Esophagus muscularis mucosa (tissue), 4 donors: ENCODE data around the gene PPP4R3A.

Experiments used
- EP300 ChIP-seq: sonication (generic); formaldehyde crosslinking; IDR thresholded peaks from one replicate; pipeline ENCODE4 v1.6.1; 2017; ENCODE audit warnings: antibody characterized with exemption
- POLR2A ChIP-seq: fragments of 450-650 bp; IDR thresholded peaks from one replicate; pipeline ENCODE4 v1.6.1; 2017; ENCODE audit warnings: antibody characterized with exemption, moderate library complexity, mild to moderate bottlenecking, low read depth
- POLR2AphosphoS5 ChIP-seq, 2 donors: sonication (generic); formaldehyde crosslinking; IDR thresholded peaks; one replicate each; pipeline ENCODE4 v1.6.1; 2017; ENCODE audit warnings: antibody characterized with exemption in 2 of 2
- TF ChIP-seq, protein P1 (sequence below), 3 experiments: fragments of 200-600 bp in 2 of 3; fragments of 450-650 bp in 1 of 3; sonication (generic) in 2 of 3; IDR thresholded peaks; one replicate each; pipeline ENCODE4 v1.5.1; 2017 to 2019; ENCODE audit warnings: antibody characterized with exemption in 3 of 3, mild to moderate bottlenecking in 2 of 3, moderate library complexity in 1 of 3

DNA sequence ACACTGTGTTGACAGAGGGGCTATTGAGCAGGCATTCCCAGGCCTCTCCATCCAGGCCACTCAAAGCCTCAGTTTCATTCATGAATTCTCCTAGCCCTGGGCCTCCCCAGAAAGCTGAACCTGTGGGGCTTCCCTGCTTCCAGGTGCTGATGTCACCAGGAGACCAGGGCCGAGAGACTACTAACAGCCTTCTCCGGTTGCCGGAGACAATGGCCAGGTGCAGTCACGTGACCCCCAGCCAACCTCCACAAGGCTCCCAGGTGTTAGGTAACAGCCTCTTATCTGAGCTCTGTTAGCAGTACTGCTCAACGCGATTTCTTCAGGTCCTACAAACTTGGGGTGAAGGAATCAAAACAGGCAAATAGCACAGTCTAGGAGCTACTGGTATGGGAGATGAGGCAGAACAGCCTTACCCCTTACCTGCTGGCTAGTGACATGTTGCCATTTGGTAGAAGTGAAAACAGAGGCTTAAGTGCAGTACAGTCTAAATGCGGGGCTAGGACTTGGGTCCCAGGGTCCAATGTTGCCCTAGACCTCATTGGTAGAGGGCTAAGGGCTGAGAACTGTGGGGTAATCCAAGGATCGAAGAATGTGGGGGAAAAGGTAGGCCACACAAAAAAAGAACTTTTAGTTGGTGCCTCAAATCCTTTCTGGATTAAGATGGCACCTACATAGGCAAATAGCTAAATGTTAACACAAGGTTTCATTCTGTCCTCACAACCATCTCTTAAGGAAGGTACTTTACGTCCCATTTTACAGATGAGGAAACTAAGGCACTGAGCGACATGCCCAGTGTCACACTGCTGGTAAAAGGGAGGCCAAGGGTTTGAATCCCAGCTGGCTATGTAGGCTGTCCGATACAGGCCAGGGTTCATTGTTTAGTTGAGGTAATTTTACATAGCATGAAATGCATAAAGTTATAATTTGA lies 96.3 kb downstream of the PPP4R3A start:
- TF ChIP-seq, protein P1, sequence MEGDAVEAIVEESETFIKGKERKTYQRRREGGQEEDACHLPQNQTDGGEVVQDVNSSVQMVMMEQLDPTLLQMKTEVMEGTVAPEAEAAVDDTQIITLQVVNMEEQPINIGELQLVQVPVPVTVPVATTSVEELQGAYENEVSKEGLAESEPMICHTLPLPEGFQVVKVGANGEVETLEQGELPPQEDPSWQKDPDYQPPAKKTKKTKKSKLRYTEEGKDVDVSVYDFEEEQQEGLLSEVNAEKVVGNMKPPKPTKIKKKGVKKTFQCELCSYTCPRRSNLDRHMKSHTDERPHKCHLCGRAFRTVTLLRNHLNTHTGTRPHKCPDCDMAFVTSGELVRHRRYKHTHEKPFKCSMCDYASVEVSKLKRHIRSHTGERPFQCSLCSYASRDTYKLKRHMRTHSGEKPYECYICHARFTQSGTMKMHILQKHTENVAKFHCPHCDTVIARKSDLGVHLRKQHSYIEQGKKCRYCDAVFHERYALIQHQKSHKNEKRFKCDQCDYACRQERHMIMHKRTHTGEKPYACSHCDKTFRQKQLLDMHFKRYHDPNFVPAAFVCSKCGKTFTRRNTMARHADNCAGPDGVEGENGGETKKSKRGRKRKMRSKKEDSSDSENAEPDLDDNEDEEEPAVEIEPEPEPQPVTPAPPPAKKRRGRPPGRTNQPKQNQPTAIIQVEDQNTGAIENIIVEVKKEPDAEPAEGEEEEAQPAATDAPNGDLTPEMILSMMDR (IDR thresholded peaks at IDR 0.05): no peak
- TF ChIP-seq POLR2A (no peak), EP300 (no peak), POLR2AphosphoS5 (IDR thresholded peaks at IDR 0.05) (no peak)
